HG03066 (cell line): ENCODE results near the gene CD3D.
"Not testable (repeated sequence)": the region's sequence is repeated elsewhere in the genome, so short reads cannot be mapped to it uniquely, and the experiment has no call there.

Source experiments
- ATAC-seq: cut with Tn5 transposase; IDR thresholded peaks from one replicate; pipeline ENCODE4 v1.9.1; 2021; ENCODE audit warnings: low read depth; ENCODE audit not compliant: unreplicated experiment

Gene CD3D

DNA sequence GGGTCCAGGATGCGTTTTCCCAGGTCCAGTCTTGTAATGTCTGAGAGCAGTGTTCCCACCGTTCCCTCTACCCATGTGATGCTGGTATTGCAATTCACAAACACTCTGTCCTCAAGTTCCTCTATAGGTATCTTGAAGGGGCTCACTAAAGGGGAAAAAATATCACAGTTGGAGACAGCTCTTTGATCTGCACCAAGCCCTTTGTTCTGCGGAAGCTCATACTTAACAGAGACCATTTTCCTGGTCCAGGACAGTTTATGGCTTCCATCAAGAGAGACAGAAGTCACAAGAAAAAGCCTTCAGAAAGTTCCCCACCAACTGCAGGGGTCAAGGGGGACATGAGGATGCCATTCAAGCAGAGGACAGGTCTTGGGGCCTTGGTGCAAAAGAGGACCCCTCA, 2.1 kb downstream of the CD3D start:
- no peak for ATAC-seq

DNA sequence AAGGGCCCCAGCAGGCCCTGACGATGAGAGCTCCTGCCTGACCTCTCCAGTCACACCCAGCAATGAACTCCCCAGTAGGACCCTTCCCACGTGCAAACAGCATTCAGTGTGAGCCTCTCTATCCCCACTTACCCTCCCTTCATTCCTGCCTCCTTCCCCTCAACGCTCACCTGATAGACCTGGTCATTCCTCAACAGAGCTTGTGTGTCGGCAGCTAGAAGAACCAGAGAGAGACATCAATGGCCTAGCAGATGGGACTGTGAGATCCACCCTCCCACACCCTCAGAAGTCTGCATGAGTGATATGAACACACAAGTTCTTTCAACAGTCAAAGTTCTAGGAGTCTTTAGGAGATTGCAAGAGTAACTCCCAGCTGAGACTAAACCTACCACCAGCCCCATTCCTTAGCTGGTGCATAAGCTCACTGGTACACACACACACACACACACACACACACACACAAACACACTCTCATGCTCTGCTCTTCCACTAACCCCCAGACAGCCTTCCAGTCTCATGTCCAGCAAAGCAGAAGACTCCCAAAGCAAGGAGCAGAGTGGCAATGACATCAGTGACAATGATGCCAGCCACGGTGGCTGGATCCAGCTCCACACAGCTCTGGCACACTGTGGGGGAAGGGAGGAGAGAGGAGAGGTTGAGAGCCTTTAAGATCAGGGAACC, 3.1 kb downstream of the CD3D start:
- ATAC-seq = no peak

GRCh38 chr11:118338637-118339061, 3.9 kb downstream of the CD3D start:
- no peak for ATAC-seq

DNA sequence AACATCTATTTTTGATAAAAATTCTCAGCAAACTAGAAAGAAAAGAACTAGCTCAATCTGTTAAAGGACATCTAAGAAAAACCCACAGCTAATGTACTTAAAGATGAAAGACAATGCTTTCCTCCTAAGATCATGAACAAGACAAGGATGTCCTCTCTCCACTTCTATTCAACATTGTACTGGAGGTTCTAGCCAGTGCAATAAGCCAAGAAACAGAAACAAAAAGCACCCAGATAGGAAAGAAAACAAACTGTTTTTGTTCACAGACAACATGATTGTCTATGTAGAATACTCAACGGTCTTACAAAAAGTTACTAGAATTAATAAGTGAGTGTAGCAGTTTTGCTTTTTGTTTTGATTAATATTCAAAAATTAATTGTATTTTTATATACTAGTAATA, 7.8 kb downstream of the CD3D start:
- no peak for ATAC-seq

DNA sequence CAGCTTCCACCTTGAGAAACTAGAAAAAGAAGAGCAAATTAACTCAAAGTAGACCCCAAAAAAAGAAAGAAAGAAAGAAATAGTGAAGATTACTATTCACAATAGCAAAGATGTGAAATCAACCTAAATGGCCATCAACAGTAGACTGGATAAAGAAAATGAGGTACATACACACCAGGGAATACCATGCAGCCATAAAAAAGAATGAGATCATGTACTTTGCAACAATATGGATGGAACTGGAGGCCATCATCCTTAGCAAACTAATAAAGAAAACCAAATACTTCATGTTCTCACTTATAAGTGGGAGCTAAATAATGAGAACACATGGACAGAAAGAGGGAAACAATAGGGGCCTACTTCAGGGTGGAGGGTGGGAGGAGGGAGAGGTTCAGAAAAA, 13.8 kb downstream of the CD3D start:
- no peak for ATAC-seq

- no peak for ATAC-seq
These were observed 17.2 kb downstream of the CD3D start for GRCh38 chr11:118325283-118325682.

DNA sequence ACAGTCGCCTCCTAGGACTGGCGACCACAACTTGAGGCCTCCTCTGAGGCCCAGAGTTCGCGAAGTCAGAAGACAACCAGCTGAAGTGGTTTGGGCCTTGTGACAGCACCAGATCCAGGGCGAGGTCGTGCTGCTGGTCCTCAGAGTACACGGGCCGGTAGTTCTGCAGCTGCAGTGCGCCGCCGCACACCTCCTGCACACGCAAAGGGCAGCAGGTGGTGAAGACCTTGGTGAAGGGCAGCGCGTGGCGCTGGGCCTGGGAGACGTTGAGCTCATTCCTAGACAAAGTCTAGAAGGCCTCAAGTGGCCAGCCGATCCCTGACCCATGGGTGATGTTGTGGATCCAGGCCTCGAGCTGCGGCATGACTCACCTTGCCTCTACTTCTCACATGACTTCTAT, 19.8 kb downstream of the CD3D start:
- no peak for ATAC-seq

DNA sequence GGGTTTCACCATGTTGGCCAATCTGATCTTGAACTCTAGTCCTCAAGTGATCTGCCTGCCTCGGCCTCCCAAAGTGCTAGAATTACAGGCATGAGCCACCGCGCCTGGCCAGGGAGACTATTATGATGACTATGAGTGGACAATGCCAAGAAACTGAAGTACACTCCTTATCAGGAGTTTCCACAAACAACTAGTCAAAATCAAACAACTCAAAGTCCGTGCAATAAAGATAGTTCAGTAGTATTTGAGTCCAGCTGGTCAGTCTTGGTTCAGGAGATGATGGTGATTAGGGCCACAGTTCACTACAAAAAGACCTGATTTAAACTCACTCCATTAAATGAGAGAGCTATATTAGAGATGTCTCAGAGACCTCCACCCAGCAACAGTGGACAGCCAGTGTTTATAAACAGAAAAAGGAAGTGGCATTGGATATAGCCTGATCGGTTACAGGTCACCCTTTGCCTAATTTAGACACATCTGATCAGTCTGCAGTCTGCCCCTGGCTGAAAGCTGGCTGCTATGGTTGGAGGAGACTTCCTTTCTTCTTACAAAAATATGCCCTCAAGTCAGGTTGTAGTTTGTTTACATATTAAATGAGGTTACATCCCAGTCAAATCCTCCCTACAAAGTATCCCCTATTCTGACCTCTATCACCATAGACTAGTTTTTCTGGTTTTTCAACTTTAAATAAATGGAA, 21.0 kb downstream of the CD3D start:
- no peak for ATAC-seq

DNA sequence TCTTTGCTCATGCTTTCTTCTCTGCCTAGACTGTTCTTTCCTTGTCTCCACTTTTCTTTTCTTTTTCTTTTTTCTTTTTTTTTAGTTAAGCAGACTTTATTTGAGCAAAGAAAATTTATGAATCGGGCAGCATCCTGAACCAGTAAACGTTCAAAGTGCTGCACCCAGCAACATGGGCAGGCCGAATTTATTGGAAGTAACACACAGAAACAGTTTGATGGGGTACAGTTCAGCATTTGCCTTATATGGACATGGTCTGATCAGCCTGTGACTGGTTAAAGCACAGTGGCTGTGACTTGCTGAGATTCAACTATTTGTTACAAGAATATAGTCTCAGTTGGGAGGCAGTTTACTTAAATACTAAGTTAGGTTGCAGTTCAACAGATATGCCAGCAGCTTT, 22.0 kb downstream of the CD3D start:
- no peak for ATAC-seq

- no peak for ATAC-seq
These were observed 23.2 kb downstream of the CD3D start for GRCh38 chr11:118319337-118319707.

GRCh38 chr11:118318581-118319336, 23.7 kb downstream of the CD3D start:
- ATAC-seq = no peak

DNA sequence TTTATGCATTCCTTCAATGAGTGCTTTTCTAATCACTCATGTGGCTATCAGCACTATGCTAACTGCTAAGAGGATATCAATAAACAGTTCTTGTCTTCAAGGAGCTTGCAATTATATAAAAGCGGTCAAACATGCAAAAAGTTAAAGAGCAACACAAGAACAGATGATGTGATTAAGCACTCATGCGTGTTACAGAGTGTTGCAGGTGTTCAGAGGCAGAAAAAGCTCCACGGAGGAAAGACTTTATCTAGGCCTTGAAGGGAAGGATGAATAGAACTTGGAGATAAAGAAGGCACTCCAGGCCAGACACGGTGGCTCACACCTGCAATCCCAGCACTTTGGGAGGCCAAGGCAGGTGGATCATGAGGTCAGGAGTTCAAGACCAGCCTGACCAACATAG, 24.4 kb downstream of the CD3D start:
- ATAC-seq = no peak

DNA sequence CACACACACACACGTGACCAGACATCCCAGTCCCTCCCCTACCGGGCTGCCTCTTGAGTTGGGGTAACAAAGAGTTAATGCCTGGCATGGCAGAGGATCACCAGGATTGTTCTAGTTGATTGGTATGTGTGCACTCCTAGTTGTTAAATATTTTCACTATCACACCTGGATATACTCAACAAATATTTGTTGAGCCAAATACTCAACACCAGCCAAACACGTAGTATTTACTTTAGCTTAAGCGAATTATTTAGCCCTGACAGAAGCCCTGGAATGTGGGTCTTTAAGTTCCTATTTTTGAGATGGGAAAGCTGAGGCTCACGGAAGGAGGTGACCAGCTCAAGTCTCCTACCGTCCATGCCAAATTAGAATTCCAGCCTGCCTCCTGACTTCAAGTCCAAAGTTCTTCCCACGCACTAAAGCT, 27.5 kb downstream of the CD3D start:
- no peak for ATAC-seq

GRCh38 chr11:118313242-118313641, 29.3 kb downstream of the CD3D start:
- no peak for ATAC-seq

- ATAC-seq = no peak
These were observed 30.2 kb downstream of the CD3D start for GRCh38 chr11:118312328-118312727.

DNA sequence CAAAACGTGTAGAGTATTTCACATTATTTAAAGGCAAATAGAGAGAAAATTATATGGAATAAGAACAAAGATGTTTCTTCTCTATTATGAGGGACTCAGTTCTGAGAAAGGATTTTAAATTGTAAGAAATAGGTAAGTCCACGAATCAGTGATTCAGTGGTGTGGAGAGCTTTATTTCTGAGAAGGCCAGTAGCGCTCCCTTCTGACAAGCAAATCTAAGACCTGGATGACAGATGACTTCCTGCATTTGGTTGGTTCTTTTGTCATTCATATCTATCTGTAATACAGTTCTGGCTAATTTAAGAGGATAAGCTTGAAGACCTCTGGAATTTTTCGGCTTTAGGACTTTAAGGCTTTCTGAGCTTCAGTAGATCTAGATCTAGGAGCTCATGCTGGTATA, 31.0 kb downstream of the CD3D start:
- ATAC-seq = no peak

DNA sequence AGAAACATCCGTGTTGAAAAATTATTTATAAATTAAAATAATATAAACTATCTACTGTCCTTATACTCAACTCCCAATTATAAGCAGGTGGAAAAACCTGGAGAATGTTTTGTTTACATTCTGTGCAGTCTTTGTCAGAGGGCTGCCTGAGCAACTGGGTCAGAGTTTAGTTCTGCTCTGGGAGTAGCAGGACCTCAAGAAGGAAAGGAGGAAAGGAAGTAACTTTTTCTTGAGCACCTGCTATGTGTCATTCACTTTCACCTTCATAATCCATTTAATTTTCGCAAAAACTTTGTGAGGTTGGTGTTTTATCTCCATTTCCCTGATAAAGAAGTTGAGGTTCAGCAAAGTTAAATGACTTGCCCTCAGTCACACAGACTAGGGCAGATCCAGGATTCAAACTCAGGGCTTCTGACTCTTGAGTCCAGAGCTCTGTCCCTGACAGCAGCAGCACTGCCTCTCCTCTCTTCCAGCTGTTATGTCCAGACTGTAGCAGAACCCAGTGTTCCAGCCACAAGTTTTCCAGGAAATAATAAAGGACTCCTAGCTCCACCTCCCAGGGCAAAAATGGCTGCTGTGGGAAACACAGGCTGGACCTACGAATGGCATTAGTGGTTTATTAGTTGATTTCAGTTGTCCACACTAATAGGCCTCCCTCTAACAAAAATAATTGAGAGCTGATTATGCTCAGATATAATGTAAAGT, 31.6 kb downstream of the CD3D start:
- no peak for ATAC-seq

DNA sequence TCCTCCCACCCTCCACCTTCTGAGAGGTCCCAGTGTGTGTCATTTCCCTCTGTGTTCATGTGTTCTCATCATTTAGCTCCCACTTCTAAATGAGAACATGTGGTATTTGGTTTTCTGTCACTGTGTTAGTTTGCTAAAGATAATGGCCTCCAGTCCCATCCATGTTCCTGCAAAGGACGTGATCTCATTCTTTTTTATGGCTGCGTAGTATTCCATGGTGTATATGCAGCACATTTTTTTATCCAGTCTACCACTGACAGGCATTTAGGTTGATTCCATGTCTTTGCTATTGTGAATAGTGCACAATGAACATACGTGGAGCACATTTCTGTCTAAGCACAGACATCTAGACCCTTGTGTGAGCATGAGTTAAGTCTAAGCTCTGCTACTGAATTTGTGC, 32.2 kb downstream of the CD3D start:
- no peak for ATAC-seq

DNA sequence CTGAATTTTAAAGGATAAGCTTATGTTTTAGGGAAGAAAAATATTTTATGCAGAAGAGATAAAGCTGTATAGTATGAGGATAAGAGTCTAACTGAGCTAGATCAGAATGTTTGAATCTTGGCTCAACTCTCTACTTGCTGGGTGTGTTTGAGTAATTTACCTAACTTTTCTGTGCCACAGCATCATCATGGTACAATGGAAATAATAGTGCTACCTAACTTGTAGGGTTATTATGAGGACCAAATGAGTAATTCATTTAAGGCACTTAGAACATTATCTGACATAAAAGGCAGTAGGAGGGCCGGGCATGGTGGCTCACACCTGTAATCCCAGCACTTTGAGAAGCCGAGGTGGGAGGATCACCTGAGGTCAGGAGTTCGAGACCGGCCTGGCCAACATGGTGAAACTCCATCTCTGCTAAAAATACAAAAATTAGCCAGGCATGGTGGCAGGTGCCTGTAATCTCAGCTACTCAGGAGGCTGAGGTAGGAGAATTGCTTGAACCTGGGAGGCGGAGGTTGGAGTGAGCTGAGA, 33.4 kb downstream of the CD3D start:
- not testable (repeated sequence) for ATAC-seq

DNA sequence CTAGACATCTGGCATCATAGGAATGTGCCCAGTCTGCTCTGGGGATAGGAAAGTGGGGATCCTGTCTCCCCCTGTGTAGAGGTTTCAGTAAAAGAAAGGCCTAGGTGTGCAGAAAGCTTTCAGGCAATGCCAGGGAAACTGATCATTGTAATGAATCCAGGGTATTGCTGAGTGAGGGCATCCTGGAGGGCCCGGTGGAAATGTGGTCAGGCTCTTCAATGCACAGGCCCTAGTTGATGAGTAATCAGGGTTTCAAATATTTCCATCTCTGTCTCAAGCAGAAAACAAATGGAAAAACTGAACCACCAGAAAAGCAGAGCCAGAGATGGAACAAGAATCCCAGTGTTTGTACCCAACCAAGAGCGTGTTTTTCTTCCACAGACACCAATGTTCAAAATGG, 35.9 kb downstream of the CD3D start:
- no peak for ATAC-seq

- no peak for ATAC-seq
These were observed 36.8 kb downstream of the CD3D start for GRCh38 chr11:118305726-118306125.
